HG02938 (cell line): ENCODE data around the gene PLEKHG2.

Source experiments
- ATAC-seq: cut with Tn5 transposase; IDR thresholded peaks from one replicate; pipeline ENCODE4 v1.9.1; 2021; ENCODE audit warnings: mild to moderate bottlenecking, moderate library complexity; ENCODE audit not compliant: unreplicated experiment

PLEKHG2 gene

GRCh38 chr19:39403331-39404312, 8.8 kb upstream of the PLEKHG2 start:
- ATAC-seq: no peak

GRCh38 chr19:39405261-39405957, 7.1 kb upstream of the PLEKHG2 start:
- ATAC-seq: no peak

GRCh38 chr19:39405958-39406655, 6.4 kb upstream of the PLEKHG2 start:
- no peak for ATAC-seq

GRCh38 chr19:39406656-39407409, 5.6 kb upstream of the PLEKHG2 start, which contains the start of gene ZFP36:
ZFP36 (plus strand) TSS chr19:39406847; CDS start chr19:39406905, 58 bp downstream.
- ATAC-seq: peak; percentile 18

- ATAC-seq: no peak
These were observed 5.1 kb upstream of the PLEKHG2 start for GRCh38 chr19:39407410-39407659.

- ATAC-seq: no peak
These were observed 4.6 kb upstream of the PLEKHG2 start for GRCh38 chr19:39407660-39408391.

- no peak for ATAC-seq
These were observed 3.9 kb upstream of the PLEKHG2 start for GRCh38 chr19:39408392-39409207.

- no peak for ATAC-seq
These were observed 3.1 kb upstream of the PLEKHG2 start for GRCh38 chr19:39409208-39410016.

- no peak for ATAC-seq
These were observed 2.2 kb upstream of the PLEKHG2 start for GRCh38 chr19:39410017-39410830.

- no peak for ATAC-seq
These were observed 1.7 kb upstream of the PLEKHG2 start for GRCh38 chr19:39410831-39411080.

GRCh38 chr19:39411081-39411831, 1.2 kb upstream of the PLEKHG2 start:
- ATAC-seq: no peak

GRCh38 chr19:39411832-39412099, 703 bp upstream of the PLEKHG2 start:
- ATAC-seq: peak; percentile 21

- ATAC-seq: no peak
These were observed 400 bp downstream of the PLEKHG2 start for GRCh38 chr19:39412867-39413271.

GRCh38 chr19:39413272-39413910, 922 bp downstream of the PLEKHG2 start:
- no peak for ATAC-seq

- ATAC-seq: no peak
These were observed 1.6 kb downstream of the PLEKHG2 start for GRCh38 chr19:39413911-39414608.
